HUES6 (cell line): ENCODE results near the gene SOAT2.

Experiments
- H3K27ac ChIP-seq: 2 replicates; pipeline ENCODE4 v1.7.0; 2013; ENCODE audit warnings: low read depth, mild to moderate bottlenecking, low read length, inconsistent platforms
- H3K27me3 ChIP-seq: 2 replicates; pipeline ENCODE4 v1.6.1; 2013; ENCODE audit warnings: low read length; ENCODE audit not compliant: control insufficient read depth, insufficient read depth
- H3K36me3 ChIP-seq: 2 replicates; pipeline ENCODE4 v1.6.1; 2013; ENCODE audit warnings: low read length; ENCODE audit not compliant: control insufficient read depth, insufficient read depth
- H3K4me1 ChIP-seq: 2 replicates; pipeline ENCODE4 v1.6.1; 2013; ENCODE audit warnings: low read length; ENCODE audit not compliant: control insufficient read depth, insufficient read depth
- H3K4me3 ChIP-seq: 2 replicates; pipeline ENCODE4 v1.5.1; 2013; ENCODE audit warnings: low read depth, low read length
- H3K9ac ChIP-seq: one replicate; pipeline ENCODE4 v1.6.1; 2013; ENCODE audit warnings: mild to moderate bottlenecking, low read length
- H3K9me3 ChIP-seq: 2 replicates; pipeline ENCODE4 v1.6.1; 2013; ENCODE audit warnings: low read depth, low read length; ENCODE audit not compliant: control insufficient read depth, insufficient read depth

The SOAT2 gene

DNA sequence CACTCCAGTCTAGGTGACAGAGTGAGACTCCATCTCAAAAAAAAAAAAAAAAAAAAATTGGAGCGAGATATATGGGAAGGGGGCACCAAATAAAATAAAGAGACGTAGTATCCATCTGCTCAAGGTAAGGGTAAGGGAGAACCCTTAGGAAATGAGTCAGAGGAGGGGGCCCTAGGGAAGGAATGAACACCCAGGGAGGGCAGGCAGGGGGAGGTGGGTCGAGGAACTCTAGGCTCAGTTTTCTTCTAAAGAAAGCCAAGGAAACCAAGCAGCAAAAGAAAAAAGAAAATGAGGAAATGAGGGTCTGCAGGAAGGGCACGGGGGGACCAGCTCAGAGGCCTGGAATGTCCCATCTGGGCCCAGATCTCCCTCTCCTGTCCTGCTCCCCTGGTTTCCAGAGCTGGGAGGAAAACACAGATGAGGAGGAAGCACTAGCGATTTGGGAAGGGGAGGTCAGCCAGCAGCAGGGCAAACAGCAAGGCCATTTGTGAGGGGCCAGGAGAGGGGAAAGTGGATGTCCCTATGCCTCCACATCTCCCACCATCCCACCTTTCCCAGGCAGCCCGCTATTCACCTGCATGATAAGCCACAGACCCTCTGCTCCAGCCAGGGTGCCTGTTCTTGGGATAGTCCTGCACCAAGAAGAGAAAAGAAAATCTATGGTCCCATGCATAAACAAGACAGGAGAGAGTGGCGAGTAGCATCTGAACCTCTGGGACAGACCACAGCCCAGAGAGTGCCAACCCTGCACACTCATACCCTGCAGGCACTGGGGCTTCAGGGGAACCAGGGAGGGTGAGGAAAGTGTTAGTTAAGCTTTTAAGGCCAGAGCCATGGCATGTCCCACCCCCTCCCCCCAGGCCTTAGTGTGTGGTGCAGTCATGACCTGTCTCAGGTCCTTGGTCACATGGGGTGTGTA lies 36.0 kb upstream of the SOAT2 start:
- Histone ChIP-seq H3K4me3 (no peak overlapping the region), H3K4me1 (peaks cover 39% of the 10 kb centered on the region), H3K36me3 (peaks cover 6% of the 10 kb centered on the region), H3K9ac (no peak overlapping the region), H3K27me3 (0 out of 2 replicates have a peak, but pooled peaks cover 2% of the 10 kb centered on the region), H3K9me3 (no peaks in the 10 kb centered on the region), H3K27ac (no peak overlapping the region)

DNA sequence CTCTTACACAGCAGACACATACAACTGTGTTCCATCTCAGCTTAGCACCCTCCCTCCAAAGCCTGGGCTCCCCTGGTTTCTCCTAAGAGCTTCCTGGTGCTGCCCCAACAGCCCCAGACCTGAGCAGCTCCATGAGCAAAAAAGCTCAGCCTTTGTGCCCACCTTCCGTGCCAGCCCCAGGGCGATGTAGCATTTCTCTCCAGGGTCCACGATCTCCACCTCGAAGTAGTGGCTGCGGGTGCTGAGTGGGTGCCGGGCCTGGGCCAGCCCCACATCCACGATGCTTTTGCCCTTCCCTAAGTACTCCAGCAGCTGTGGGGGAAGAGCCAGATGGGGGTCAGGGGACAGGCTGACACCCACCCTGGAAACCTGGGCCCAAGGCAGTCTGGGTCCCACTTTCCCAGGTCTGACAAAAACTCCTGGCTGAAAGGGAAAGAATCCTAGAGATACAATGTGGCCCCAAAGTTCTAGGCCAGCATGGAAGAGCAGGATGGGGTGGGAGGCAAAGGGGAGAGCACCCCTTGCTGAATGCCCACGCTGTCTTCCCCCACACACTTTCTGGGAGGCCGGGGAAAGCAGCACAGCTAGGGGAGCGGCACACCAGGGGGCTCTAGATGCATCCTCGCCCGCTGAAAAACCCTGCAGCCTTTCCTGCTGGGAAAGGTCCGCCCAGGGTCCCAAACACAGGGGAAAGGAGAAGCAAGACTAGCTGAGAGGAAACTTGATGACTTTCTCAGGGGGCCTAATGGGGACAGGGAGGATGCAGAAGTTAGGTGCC lies 35.1 kb upstream of the SOAT2 start:
- Histone ChIP-seq H3K9ac (no peak overlapping the region), H3K27me3 (0 out of 2 replicates have a peak, but pooled peaks cover 2% of the 10 kb centered on the region), H3K36me3 (peaks cover 6% of the 10 kb centered on the region), H3K4me3 (no peak overlapping the region), H3K27ac (no peak overlapping the region), H3K9me3 (no peaks in the 10 kb centered on the region), H3K4me1 (peaks cover 44% of the 10 kb centered on the region)

DNA sequence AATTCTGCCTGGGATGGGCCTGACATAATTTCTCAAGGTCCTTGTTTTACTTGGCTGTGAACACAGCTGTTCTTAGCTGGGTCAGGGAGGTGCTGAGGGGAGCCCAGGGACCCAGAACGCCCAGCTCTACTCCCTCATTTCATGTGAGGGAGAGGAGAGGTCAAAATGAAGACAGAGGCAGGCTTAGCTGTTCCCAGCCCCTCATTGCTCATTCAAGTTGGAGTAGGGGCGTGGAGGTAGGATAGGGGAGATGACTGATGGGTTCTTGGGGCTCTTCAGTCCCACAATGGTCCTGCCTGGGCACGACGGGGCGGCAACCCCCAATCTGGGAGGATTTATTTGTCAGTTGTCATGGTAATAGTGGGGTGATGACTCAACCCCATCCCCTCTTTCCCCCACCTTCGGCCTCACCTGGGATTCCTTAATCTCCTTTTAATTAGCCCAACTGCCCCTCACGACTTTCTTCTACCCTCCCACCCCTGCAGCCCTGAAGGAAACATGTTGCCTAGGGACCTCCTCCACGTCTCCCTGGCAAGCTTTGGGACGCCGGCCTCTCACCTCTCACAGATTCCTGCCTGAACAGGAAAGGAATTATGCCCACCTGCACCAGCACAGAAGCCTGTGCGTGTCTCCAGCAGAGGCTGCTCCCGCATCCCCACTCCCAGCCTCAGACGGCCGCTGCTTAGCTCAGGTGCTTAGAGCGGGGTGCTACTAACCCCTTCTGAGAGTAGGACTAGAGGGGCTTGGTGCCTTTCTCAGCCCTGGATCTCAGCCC lies 34.3 kb upstream of the SOAT2 start:
- peaks cover 3% of the 10 kb centered on the region for H3K36me3 ChIP-seq
- no peaks in the 10 kb centered on the region for H3K9me3 ChIP-seq
- H3K4me1 ChIP-seq: peaks cover 44% of the 10 kb centered on the region
- H3K4me3 ChIP-seq: no peak overlapping the region
- no peak overlapping the region for H3K9ac ChIP-seq
- no peak overlapping the region for H3K27ac ChIP-seq
- H3K27me3 ChIP-seq: 0 out of 2 replicates have a peak, but pooled peaks cover 2% of the 10 kb centered on the region

DNA sequence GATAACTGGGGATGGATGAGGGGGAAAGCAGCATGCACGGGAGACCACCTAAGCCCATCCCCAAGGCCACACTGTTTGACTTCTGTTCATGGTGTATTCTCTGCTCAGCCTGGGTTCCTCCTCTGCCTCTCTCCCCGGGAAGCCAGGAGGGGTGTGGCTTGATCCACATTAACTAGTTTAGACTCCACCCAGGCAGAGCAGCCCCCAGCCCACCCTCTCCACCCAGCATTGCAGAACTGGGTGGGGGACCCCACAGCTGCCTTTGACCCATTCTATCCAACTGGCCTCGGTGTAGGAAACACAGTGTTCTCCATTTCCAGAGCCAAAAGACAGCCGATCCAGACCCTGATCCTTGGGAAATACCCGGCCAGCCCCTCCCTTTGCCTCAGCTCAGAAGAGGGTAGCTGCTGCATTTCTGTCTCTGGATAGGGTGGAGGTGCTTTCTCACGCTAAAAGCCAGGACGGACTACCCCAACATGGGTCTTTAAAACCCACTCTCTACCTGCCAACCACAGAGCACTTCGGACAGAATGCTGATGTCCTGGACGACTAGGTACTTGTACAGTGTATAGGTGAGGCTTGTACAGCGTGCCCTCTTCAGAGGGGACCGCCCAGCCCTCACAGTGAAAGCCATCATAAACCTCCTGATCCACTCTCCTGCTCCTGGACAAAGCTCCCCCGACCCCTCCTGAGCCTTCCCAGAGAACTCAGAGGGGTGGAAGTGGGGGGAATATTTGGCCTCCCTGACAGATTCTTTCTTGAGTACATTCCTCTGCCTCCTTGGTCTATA lies 33.5 kb upstream of the SOAT2 start:
- Histone ChIP-seq H3K9ac (no peak overlapping the region), H3K36me3 (peaks cover 9% of the 10 kb centered on the region; the same call in 1 of the 2 replicates)

DNA sequence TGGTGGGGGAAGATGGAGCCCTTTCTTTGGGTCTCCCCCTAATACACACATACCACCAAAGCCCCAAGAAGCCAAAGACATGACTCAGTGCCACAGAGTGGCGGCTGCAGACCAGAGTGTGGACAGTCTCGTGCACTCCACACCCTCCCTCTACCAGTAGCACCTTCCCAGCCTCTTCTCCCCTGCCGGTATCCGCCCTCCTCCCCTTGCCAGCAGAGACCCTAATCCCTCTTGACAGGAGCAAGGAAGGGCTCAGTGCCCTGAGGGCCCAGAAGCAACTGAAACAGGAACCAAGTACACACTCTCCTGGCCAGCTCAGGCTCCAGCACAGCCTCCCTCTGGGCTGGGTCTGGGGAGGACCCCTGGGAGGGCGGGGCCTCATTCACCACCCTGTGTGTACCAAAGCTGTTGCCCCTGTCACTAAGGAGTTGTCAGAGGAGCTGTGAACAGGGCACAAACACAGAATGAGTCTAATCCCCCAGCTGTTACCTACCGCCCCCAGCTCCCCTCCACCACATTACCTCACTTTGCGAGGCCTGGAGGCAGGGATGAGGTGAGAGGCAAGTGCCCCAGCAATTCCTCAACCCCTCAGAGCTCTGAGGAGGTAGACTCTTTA lies 32.3 kb upstream of the SOAT2 start:
- no peak overlapping the region for H3K4me3 ChIP-seq
- no peak overlapping the region for H3K27ac ChIP-seq
- 0 out of 2 replicates have a peak, but pooled peaks cover 2% of the 10 kb centered on the region for H3K27me3 ChIP-seq
- H3K36me3 ChIP-seq: peaks cover 11% of the 10 kb centered on the region; the same call in 1 of the 2 replicates
- H3K4me1 ChIP-seq: peaks cover 44% of the 10 kb centered on the region
- H3K9ac ChIP-seq: no peak overlapping the region
- no peaks in the 10 kb centered on the region for H3K9me3 ChIP-seq

More for the DNA sequence above, 33.5 kb upstream of the SOAT2 start:
- Histone ChIP-seq H3K27ac (no peak overlapping the region), H3K4me3 (no peak overlapping the region), H3K4me1 (peaks cover 44% of the 10 kb centered on the region), H3K27me3 (0 out of 2 replicates have a peak, but pooled peaks cover 2% of the 10 kb centered on the region), H3K9me3 (no peaks in the 10 kb centered on the region)

DNA sequence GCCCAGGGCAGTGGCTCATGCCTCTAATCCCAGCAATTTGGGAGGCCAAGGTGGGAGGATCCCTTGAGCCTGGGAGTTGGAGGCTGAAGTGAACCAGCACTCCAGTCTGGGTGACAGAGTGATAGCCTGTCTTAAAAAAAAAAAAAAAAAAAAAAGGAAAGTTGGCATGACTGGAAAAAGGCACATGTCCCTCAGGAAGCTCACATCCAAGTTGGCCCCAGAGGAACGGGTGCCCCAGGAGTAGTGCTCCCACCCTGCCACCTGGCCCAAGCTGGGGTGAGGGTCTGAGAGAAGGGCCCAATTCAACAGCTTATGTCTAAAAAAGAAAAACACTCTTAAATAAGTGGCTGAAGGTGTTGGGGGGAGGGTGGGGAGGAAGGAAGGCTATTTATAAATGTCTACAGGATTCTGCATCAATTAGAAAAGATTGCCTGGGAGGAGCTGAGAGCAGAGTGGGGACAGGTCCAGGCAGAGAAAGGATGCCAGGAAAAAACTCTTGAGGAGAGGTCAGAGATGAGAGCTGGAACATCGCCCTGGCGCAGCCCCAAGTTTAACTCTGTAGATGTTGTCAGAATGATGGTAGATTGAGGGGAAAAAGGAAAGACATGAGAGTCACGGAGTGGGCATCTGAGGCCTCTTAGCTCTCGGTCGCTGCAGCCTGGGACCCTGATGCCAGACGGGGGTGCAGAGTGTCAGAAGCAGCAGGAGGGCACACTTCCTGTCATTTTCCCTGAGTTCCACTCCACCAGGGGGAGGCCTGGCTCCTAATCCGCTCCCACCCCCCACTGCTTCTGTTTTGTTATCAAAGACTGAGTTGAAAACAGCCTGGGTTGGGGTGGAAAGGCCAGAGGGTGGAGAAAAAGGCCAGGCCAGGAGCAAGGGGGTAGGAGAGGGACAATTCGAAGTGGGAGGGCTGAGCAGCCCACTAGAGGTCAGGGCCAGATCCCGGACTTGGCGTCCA lies 31.4 kb upstream of the SOAT2 start:
- H3K4me3 ChIP-seq: no peak overlapping the region
- H3K9me3 ChIP-seq: no peaks in the 10 kb centered on the region
- H3K4me1 ChIP-seq: peaks cover 38% of the 10 kb centered on the region
- no peak overlapping the region for H3K9ac ChIP-seq
- H3K36me3 ChIP-seq: peaks cover 12% of the 10 kb centered on the region; the same call in 1 of the 2 replicates
- H3K27ac ChIP-seq: no peak overlapping the region
- H3K27me3 ChIP-seq: no peaks in the 10 kb centered on the region

DNA sequence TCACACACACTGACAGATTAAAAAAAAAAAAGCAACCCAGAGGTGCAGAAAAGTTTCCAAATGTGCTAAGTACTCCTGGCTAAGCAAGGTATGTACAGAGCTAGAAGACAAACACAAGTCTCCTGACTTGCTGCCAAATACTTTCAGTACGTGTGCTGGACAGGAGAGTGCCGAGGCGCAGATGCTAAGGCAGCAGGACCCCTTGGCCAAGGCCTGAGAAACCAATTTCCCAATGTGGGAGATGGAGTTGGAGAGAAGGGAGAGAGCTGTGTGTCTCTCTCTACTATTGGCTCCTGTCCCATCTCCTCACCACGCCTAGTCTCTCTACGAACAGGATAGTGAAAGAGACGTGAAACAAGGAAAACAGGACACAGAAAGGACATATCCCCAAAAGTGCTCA lies 29.4 kb upstream of the SOAT2 start:
- Histone ChIP-seq H3K9ac (no peak overlapping the region), H3K4me1 (peaks cover 39% of the 10 kb centered on the region), H3K36me3 (peaks cover 12% of the 10 kb centered on the region; the same call in 1 of the 2 replicates), H3K4me3 (no peak overlapping the region), H3K27ac (no peak overlapping the region), H3K27me3 (no peaks in the 10 kb centered on the region), H3K9me3 (no peaks in the 10 kb centered on the region)

DNA sequence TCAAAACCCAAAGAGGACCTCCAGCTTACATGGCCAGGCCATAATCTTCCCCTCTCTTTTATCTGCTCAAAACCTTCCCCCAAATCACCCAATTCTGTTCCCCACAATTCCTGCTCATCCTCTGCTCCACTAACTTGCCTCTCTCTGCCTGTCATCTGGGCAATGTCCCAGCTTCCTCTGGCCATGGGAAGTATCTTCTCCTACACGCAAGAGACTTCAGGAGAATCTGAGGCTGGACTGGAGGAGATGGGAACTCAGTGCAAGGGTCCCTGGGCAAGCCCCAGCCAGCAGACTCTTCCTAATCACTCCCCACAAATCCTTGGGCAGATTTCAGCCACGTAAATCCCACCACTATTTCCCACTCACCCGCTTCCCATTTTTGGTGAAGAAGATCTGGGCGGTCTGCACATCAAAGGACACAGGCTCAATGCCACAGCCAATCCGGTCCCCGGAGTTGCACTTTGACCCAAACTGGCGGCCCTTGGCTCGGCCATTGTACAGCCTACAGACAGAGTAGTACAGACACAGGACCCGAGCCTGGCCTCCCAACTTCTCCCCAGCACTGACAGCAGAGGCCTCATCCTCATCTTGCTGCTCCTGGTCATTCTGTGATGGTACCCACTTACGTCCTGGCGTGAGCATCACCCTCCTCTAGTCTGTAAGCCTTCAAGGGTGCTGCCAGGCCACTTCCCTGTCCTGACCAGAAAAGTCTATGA lies 28.8 kb upstream of the SOAT2 start:
- H3K27me3 ChIP-seq: no peaks in the 10 kb centered on the region
- H3K9me3 ChIP-seq: no peaks in the 10 kb centered on the region
- H3K4me3 ChIP-seq: no peak overlapping the region
- no peak overlapping the region for H3K9ac ChIP-seq
- peaks cover 33% of the 10 kb centered on the region for H3K4me1 ChIP-seq
- no peak overlapping the region for H3K27ac ChIP-seq
- H3K36me3 ChIP-seq: peaks cover 12% of the 10 kb centered on the region; the same call in 1 of the 2 replicates

DNA sequence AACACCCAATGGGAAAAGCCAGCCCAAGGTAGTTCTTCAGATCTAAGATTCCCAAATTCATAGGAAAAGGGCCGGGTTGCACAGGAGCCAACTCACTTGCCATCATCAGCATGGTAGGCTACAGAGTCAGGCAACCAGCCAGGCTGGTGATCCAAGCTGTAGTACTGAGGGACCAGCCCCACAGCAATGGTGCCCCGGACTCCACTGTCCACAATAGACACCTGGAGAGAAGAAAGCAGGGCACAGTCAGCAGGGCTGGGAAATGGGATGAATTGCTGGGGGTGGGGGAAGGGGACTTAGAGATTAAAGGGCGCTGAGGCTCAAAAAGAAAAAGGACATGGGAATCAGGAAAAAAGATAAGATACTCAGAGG lies 28.3 kb upstream of the SOAT2 start:
- Histone ChIP-seq H3K4me1 (peaks cover 31% of the 10 kb centered on the region), H3K36me3 (peaks cover 12% of the 10 kb centered on the region; the same call in 1 of the 2 replicates), H3K27me3 (no peaks in the 10 kb centered on the region), H3K9ac (no peak overlapping the region), H3K4me3 (no peak overlapping the region), H3K27ac (no peak overlapping the region), H3K9me3 (no peaks in the 10 kb centered on the region)
